DOHH2 (cell line): ENCODE results near the gene OASL.

Experiments
- H3F3A ChIP-seq: fragments of 200-600 bp; sonication (generic), shearing (Covaris generic); 2 replicates; pipeline ENCODE4 v1.6.0; 2016; ENCODE audit warnings: antibody characterized with exemption, mild to moderate bottlenecking; ENCODE audit not compliant: control insufficient read depth, insufficient read depth
- H3K27ac ChIP-seq: fragments of 200-600 bp; sonication (generic); 2 replicates; pipeline ENCODE4 v1.5.1; 2014; ENCODE audit warnings: low read depth, mild to moderate bottlenecking, low read length, moderate library complexity
- H3K27me3 ChIP-seq: fragments of 200-600 bp; sonication (generic); 2 replicates; pipeline ENCODE4 v1.6.1; 2014; ENCODE audit warnings: mild to moderate bottlenecking, low read length, mixed read lengths; ENCODE audit not compliant: control insufficient read depth
- H3K36me3 ChIP-seq: fragments of 200-600 bp; sonication (generic); 2 replicates; pipeline ENCODE4 v1.6.1; 2014; ENCODE audit warnings: mild to moderate bottlenecking, low read length, moderate library complexity, mixed read lengths; ENCODE audit not compliant: control insufficient read depth
- H3K4me1 ChIP-seq: fragments of 200-600 bp; sonication (generic); 2 replicates; pipeline ENCODE4 v1.6.1; 2014; ENCODE audit warnings: mild to moderate bottlenecking, low read length, mixed read lengths; ENCODE audit not compliant: control insufficient read depth
- H3K4me2 ChIP-seq: fragments of 200-600 bp; sonication (generic); 2 replicates; pipeline ENCODE4 v1.6.0; 2014; ENCODE audit warnings: mild to moderate bottlenecking, low read length, moderate library complexity
- H3K4me3 ChIP-seq: fragments of 200-600 bp; sonication (generic); 2 replicates; pipeline ENCODE4 v1.5.1; 2014; ENCODE audit warnings: mild to moderate bottlenecking, low read length, mixed read lengths
- H3K79me2 ChIP-seq: fragments of 200-600 bp; sonication (generic); 2 replicates; pipeline ENCODE4 v1.6.1; 2014; ENCODE audit warnings: mild to moderate bottlenecking, low read length, mixed read lengths; ENCODE audit not compliant: control insufficient read depth
- H3K9me2 ChIP-seq: fragments of 200-600 bp; sonication (generic); replicated peaks from 2 replicates; pipeline ENCODE4 v1.6.1; 2014; ENCODE audit warnings: mild to moderate bottlenecking, low read length, mixed read lengths; ENCODE audit not compliant: control insufficient read depth
- H3K9me3 ChIP-seq: fragments of 200-600 bp; sonication (generic); 2 replicates; pipeline ENCODE4 v1.6.1; 2014; ENCODE audit warnings: antibody characterized with exemption, low read length, mixed read lengths; ENCODE audit not compliant: control insufficient read depth, insufficient read depth
- H4K20me1 ChIP-seq: fragments of 200-600 bp; sonication (generic); 2 replicates; pipeline ENCODE4 v1.6.0; 2014; ENCODE audit warnings: low read depth, mild to moderate bottlenecking, antibody characterized with exemption, low read length, moderate library complexity; ENCODE audit not compliant: control insufficient read depth, insufficient read depth
- EZH2phosphoT487 ChIP-seq: fragments of 200-600 bp; sonication (generic); IDR thresholded peaks from 2 replicates; pipeline ENCODE4 v1.6.1; 2017; ENCODE audit warnings: borderline replicate concordance, mild to moderate bottlenecking, antibody characterized with exemption, low read length, moderate library complexity, mixed read lengths
- TF ChIP-seq, protein P1 (sequence below): fragments of 200-600 bp; sonication (generic); IDR thresholded peaks from one replicate; pipeline ENCODE4 v1.5.1; 2014; ENCODE audit warnings: antibody characterized with exemption, mild to moderate bottlenecking, low read depth, low read length; ENCODE audit not compliant: poor library complexity, severe bottlenecking

OASL gene, protein sequence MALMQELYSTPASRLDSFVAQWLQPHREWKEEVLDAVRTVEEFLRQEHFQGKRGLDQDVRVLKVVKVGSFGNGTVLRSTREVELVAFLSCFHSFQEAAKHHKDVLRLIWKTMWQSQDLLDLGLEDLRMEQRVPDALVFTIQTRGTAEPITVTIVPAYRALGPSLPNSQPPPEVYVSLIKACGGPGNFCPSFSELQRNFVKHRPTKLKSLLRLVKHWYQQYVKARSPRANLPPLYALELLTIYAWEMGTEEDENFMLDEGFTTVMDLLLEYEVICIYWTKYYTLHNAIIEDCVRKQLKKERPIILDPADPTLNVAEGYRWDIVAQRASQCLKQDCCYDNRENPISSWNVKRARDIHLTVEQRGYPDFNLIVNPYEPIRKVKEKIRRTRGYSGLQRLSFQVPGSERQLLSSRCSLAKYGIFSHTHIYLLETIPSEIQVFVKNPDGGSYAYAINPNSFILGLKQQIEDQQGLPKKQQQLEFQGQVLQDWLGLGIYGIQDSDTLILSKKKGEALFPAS

GRCh38 chr12:121038861-121039668 lies at the start of gene OASL:
Gene OASL, minus strand, starts transcription at chr12:121039246. Its CDS starts 275 bp downstream, at chr12:121038971.
- Histone ChIP-seq H3K9me2 (no peaks in the 10 kb centered on the region), H4K20me1 (no peaks in the 10 kb centered on the region), H3K36me3 (no peaks in the 10 kb centered on the region), H3F3A (no peaks in the 10 kb centered on the region), H3K4me1 (peaks cover 12% of the 10 kb centered on the region; the same call in 1 of the 2 replicates), H3K27me3 (peaks cover 43% of the 10 kb centered on the region), H3K4me2 (peak within 1 kb of the TSS; percentile 34), H3K4me3 (peak within 1 kb of the TSS; percentile 16; the same call in 1 of the 2 replicates), H3K27ac (no peak within 1 kb of the TSS), H3K9me3 (no peaks in the 10 kb centered on the region), H3K79me2 (no peaks in the 10 kb centered on the region)
- TF ChIP-seq, protein P1, sequence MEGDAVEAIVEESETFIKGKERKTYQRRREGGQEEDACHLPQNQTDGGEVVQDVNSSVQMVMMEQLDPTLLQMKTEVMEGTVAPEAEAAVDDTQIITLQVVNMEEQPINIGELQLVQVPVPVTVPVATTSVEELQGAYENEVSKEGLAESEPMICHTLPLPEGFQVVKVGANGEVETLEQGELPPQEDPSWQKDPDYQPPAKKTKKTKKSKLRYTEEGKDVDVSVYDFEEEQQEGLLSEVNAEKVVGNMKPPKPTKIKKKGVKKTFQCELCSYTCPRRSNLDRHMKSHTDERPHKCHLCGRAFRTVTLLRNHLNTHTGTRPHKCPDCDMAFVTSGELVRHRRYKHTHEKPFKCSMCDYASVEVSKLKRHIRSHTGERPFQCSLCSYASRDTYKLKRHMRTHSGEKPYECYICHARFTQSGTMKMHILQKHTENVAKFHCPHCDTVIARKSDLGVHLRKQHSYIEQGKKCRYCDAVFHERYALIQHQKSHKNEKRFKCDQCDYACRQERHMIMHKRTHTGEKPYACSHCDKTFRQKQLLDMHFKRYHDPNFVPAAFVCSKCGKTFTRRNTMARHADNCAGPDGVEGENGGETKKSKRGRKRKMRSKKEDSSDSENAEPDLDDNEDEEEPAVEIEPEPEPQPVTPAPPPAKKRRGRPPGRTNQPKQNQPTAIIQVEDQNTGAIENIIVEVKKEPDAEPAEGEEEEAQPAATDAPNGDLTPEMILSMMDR = no peak
- TF ChIP-seq EZH2phosphoT487 = no peak

DNA sequence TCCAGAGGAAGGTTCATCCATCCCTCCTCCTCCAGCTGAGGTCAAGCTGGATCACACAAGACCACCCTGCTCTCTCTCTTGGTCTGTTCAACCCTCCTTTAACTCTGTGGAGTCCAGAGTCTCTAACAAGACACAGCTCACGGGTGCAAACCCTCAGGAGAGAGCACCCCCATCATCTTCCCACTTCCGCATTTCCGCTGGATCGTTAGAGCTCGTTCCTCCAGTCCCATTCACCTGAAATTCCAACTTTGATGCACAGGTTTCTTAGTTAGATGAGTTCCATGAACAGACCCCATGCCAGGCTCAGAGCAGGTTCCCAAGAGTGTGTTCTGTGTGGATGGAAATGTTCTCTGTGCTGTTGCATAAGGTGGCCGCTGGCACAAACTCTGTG lies 49.1 kb upstream of the OASL start:
- H3K4me3 ChIP-seq = no peak overlapping the region
- no peaks in the 10 kb centered on the region for H4K20me1 ChIP-seq
- peaks cover 7% of the 10 kb centered on the region; the same call in 1 of the 2 replicates for H3K27me3 ChIP-seq
- H3K9me2 ChIP-seq = no peaks in the 10 kb centered on the region
- H3K27ac ChIP-seq = no peak overlapping the region
- no peaks in the 10 kb centered on the region for H3K36me3 ChIP-seq
- H3F3A ChIP-seq = no peaks in the 10 kb centered on the region
- H3K4me1 ChIP-seq = no peaks in the 10 kb centered on the region
- H3K4me2 ChIP-seq = no peak overlapping the region
- TF ChIP-seq, protein P1 = no peak
- TF ChIP-seq EZH2phosphoT487 = no peak
- H3K79me2 ChIP-seq = no peaks in the 10 kb centered on the region
- no peaks in the 10 kb centered on the region for H3K9me3 ChIP-seq

- H3K36me3 ChIP-seq = no peaks in the 10 kb centered on the region
- no peaks in the 10 kb centered on the region for H3F3A ChIP-seq
- H3K9me2 ChIP-seq = no peaks in the 10 kb centered on the region
- H3K79me2 ChIP-seq = no peaks in the 10 kb centered on the region
- H3K4me3 ChIP-seq = no peak overlapping the region
- H3K4me1 ChIP-seq = no peaks in the 10 kb centered on the region
- TF ChIP-seq, protein P1 = no peak
- no peak for TF ChIP-seq EZH2phosphoT487
- H4K20me1 ChIP-seq = no peaks in the 10 kb centered on the region
- H3K9me3 ChIP-seq = no peaks in the 10 kb centered on the region
- no peak overlapping the region for H3K4me2 ChIP-seq
- peaks cover 7% of the 10 kb centered on the region; the same call in 1 of the 2 replicates for H3K27me3 ChIP-seq
- H3K27ac ChIP-seq = no peak overlapping the region
Observed at GRCh38 chr12:121087467-121088194, 48.6 kb upstream of the OASL start.
